Astrocyte (in vitro differentiated cells and primary cell): ENCODE measurements around the gene LPO. TPM values are rescaled to one million over a fixed set of nuclear protein-coding genes. Genes with fewer than 3 reads are reported as not detected.

Experiments used
- DNase-seq: peaks from one replicate; pipeline ENCODE4 v3.0.0-alpha.2; 2010; ENCODE audit warnings: low read depth
- FAIRE-seq: peaks from 2 replicates; lab custom pipeline; 2011; peaks lifted over from hg19 to GRCh38; lab: Jason Lieb, UNC
- H2AFZ ChIP-seq: 2 replicates; pipeline ENCODE4 v1.6.0; 2012; ENCODE audit warnings: low read depth, low read length, inconsistent platforms
- H3K27ac ChIP-seq: 2 replicates; pipeline ENCODE4 v1.5.1; 2011; ENCODE audit warnings: low read depth, low read length, inconsistent platforms
- H3K27me3 ChIP-seq: 2 replicates; pipeline ENCODE4 v1.6.0; 2011; ENCODE audit warnings: low read length, inconsistent platforms; ENCODE audit not compliant: insufficient read depth
- H3K36me3 ChIP-seq: 2 replicates; pipeline ENCODE4 v1.5.1; 2011; ENCODE audit warnings: low read length, inconsistent platforms; ENCODE audit not compliant: insufficient read depth
- H3K4me1 ChIP-seq: 2 replicates; pipeline ENCODE4 v1.5.1; 2011; ENCODE audit warnings: low read length, inconsistent platforms; ENCODE audit not compliant: insufficient read depth
- H3K4me2 ChIP-seq: 2 replicates; pipeline ENCODE4 v1.6.0; 2012; ENCODE audit warnings: low read length, inconsistent platforms
- H3K4me3 ChIP-seq: 2 replicates; pipeline ENCODE4 v1.5.1; 2011; ENCODE audit warnings: low read depth, mild to moderate bottlenecking, low read length, inconsistent platforms; ENCODE audit not compliant: insufficient read depth
- H3K79me2 ChIP-seq: 2 replicates; pipeline ENCODE4 v1.6.0; 2012; ENCODE audit warnings: mild to moderate bottlenecking, low read length, inconsistent platforms; ENCODE audit not compliant: insufficient read depth
- H3K9ac ChIP-seq: 2 replicates; pipeline ENCODE4 v1.6.0; 2012; ENCODE audit warnings: mild to moderate bottlenecking, low read length, inconsistent platforms
- H3K9me3 ChIP-seq: 2 replicates; pipeline ENCODE4 v1.5.1; 2012; ENCODE audit warnings: low read depth, mild to moderate bottlenecking, low read length, inconsistent platforms; ENCODE audit not compliant: insufficient read depth
- H4K20me1 ChIP-seq: 2 replicates; pipeline ENCODE4 v1.6.0; 2012; ENCODE audit warnings: low read length, inconsistent platforms; ENCODE audit not compliant: insufficient read depth
- H3K27ac Mint-ChIP-seq: one replicate; pipeline ENCODE4 v1.8.0; 2021; ENCODE audit warnings: mild to moderate bottlenecking, mixed read lengths; ENCODE audit not compliant: unreplicated experiment
- H3K27me3 Mint-ChIP-seq: one replicate; pipeline ENCODE4 v1.8.0; 2021; ENCODE audit warnings: low read depth, mixed read lengths; ENCODE audit not compliant: unreplicated experiment
- H3K36me3 Mint-ChIP-seq: one replicate; pipeline ENCODE4 v1.8.0; 2021; ENCODE audit warnings: low read depth, mixed read lengths; ENCODE audit not compliant: unreplicated experiment
- H3K4me1 Mint-ChIP-seq: one replicate; pipeline ENCODE4 v1.8.0; 2021; ENCODE audit warnings: low read depth, mixed read lengths; ENCODE audit not compliant: unreplicated experiment
- H3K4me3 Mint-ChIP-seq: one replicate; pipeline ENCODE4 v1.8.0; 2021; ENCODE audit warnings: mild to moderate bottlenecking, moderate library complexity, mixed read lengths; ENCODE audit not compliant: unreplicated experiment
- H3K9me3 Mint-ChIP-seq: one replicate; pipeline ENCODE4 v1.8.0; 2021; ENCODE audit warnings: mild to moderate bottlenecking, mixed read lengths; ENCODE audit not compliant: unreplicated experiment
- CTCF ChIP-seq: IDR thresholded peaks from 2 replicates; pipeline ENCODE4 v1.5.1; 2011; ENCODE audit warnings: low read depth, mild to moderate bottlenecking, inconsistent platforms, low read length, moderate library complexity; ENCODE audit not compliant: insufficient read depth
- EZH2 ChIP-seq: IDR thresholded peaks from 2 replicates; pipeline ENCODE4 v1.6.1; 2012; ENCODE audit warnings: mild to moderate bottlenecking, low read length, inconsistent platforms; ENCODE audit not compliant: insufficient read depth
- total RNA-seq: library from RNA; stranded (reverse); gene quantifications from 2 replicates; pipeline ENCODE4 v1.2.1, GENCODE V29; 2021

LPO gene
- total RNA-seq, 1 donor from 2014 or later: not detected

GRCh38 chr17:58308173-58308984, 70.0 kb downstream of the LPO start:
- H3K9me3 ChIP-seq: no peaks in the 10 kb centered on the region
- no peaks in the 10 kb centered on the region for H4K20me1 ChIP-seq
- Mint-ChIP-seq H3K9me3 (no peaks in the 10 kb centered on the region), H3K4me1 (no peaks in the 10 kb centered on the region), H3K4me3 (no peak overlapping the region), H3K27me3 (peaks cover 28% of the 10 kb centered on the region), H3K27ac (no peak overlapping the region), H3K36me3 (no peaks in the 10 kb centered on the region)
- H3K79me2 ChIP-seq: no peaks in the 10 kb centered on the region
- no peak for DNase-seq
- H3K27me3 ChIP-seq: no peaks in the 10 kb centered on the region
- H3K4me1 ChIP-seq: no peaks in the 10 kb centered on the region
- TF ChIP-seq EZH2 (no peak), CTCF (no peak)
- H3K4me2 ChIP-seq: no peak overlapping the region
- no peak for FAIRE-seq
- no peak overlapping the region for H3K4me3 ChIP-seq
- H2AFZ ChIP-seq: no peak overlapping the region
- no peaks in the 10 kb centered on the region for H3K36me3 ChIP-seq
- no peak overlapping the region for H3K27ac ChIP-seq
- no peak overlapping the region for H3K9ac ChIP-seq

GRCh38 chr17:58308985-58309917, 70.9 kb downstream of the LPO start:
- TF ChIP-seq CTCF: no peak
- Histone ChIP-seq H3K9me3 (no peaks in the 10 kb centered on the region), H3K9ac (no peak overlapping the region), H3K4me2 (no peak overlapping the region), H3K4me3 (no peak overlapping the region), H2AFZ (no peak overlapping the region), H3K36me3 (no peaks in the 10 kb centered on the region), H3K27ac (no peak overlapping the region), H3K79me2 (no peaks in the 10 kb centered on the region), H3K4me1 (no peaks in the 10 kb centered on the region), H3K27me3 (no peaks in the 10 kb centered on the region), H4K20me1 (no peaks in the 10 kb centered on the region)
- Mint-ChIP-seq H3K9me3 (peaks cover 2% of the 10 kb centered on the region), H3K36me3 (no peaks in the 10 kb centered on the region), H3K27ac (no peak overlapping the region), H3K4me1 (no peaks in the 10 kb centered on the region), H3K4me3 (no peak overlapping the region), H3K27me3 (peaks cover 32% of the 10 kb centered on the region)
- DNase-seq (no peak), FAIRE-seq (no peak)
